Activated T-cell treated with anti-CD3 and anti-CD28 coated beads, Interleukin-2, amount 50 U/mL, for 4 hours (primary cell): ENCODE measurements around the gene ACAP3. TPM values are rescaled to one million over a fixed set of nuclear protein-coding genes. Genes with fewer than 3 reads are reported as not detected.
A peak's percentile ranks its signal among the peaks of the same experiment; 100 is the strongest.
"Not testable (repeated sequence)": the region's sequence is repeated elsewhere in the genome, so short reads cannot be mapped to it uniquely, and the experiment has no call there.

Experiments
- ATAC-seq, 2 donors: fragments of 200-7000 bp; cut with Tn5 transposase; one replicate each; pipeline ENCODE4 v1.10.0; 2021
- DNase-seq: peaks from one replicate; pipeline ENCODE4 v3.0.0-alpha.2; 2020
- H3K27me3 Mint-ChIP-seq: one replicate; pipeline ENCODE4 v1.8.0; 2021; ENCODE audit warnings: low read depth, mixed read lengths
- H3K36me3 Mint-ChIP-seq: one replicate; pipeline ENCODE4 v1.8.0; 2022; ENCODE audit warnings: mixed read lengths; ENCODE audit not compliant: insufficient read depth
- H3K4me1 Mint-ChIP-seq: one replicate; pipeline ENCODE4 v1.8.0; 2021; ENCODE audit warnings: low read depth, mixed read lengths
- H3K4me3 Mint-ChIP-seq: one replicate; pipeline ENCODE4 v1.8.0; 2021; ENCODE audit warnings: mild to moderate bottlenecking, moderate library complexity, mixed read lengths
- H3K9me3 Mint-ChIP-seq: one replicate; pipeline ENCODE4 v1.8.0; 2021; ENCODE audit warnings: mixed read lengths
- total RNA-seq, 3 donors: library from RNA; stranded (reverse); gene quantifications; one replicate each; pipeline ENCODE4 v1.2.1, GENCODE V29; 2021

Gene ACAP3
- total RNA-seq, 3 donors from 2014 or later: 28.4 to 37.6 (median 30.1) TPM

- ATAC-seq (no peak), DNase-seq (no peak)
- Mint-ChIP-seq H3K4me1 (peaks cover 12% of the 10 kb centered on the region), H3K4me3 (no peak overlapping the region), H3K27me3 (no peaks in the 10 kb centered on the region), H3K36me3 (peaks cover 28% of the 10 kb centered on the region), H3K9me3 (no peaks in the 10 kb centered on the region)
These were observed 47.7 kb downstream of the ACAP3 start for GRCh38 chr1:1259951-1260600.

- ATAC-seq: no peak
- peaks cover 10% of the 10 kb centered on the region for H3K4me1 Mint-ChIP-seq
- no peak overlapping the region for H3K4me3 Mint-ChIP-seq
- no peaks in the 10 kb centered on the region for H3K9me3 Mint-ChIP-seq
- H3K27me3 Mint-ChIP-seq: no peaks in the 10 kb centered on the region
- peaks cover 30% of the 10 kb centered on the region for H3K36me3 Mint-ChIP-seq
- no peak for DNase-seq
These were observed 48.2 kb downstream of the ACAP3 start for GRCh38 chr1:1259540-1259939.

- no peak for ATAC-seq
- Mint-ChIP-seq H3K36me3 (peaks cover 30% of the 10 kb centered on the region), H3K4me1 (peaks cover 9% of the 10 kb centered on the region), H3K27me3 (no peaks in the 10 kb centered on the region), H3K4me3 (no peak overlapping the region), H3K9me3 (no peaks in the 10 kb centered on the region)
- DNase-seq: no peak
These were observed 48.6 kb downstream of the ACAP3 start for GRCh38 chr1:1259119-1259488.

GRCh38 chr1:1256956-1257871 lies 50.5 kb downstream of the ACAP3 start:
- Mint-ChIP-seq H3K9me3 (no peaks in the 10 kb centered on the region), H3K4me1 (peaks cover 8% of the 10 kb centered on the region), H3K36me3 (peaks cover 39% of the 10 kb centered on the region), H3K27me3 (no peaks in the 10 kb centered on the region), H3K4me3 (no peak overlapping the region)
- no peak for ATAC-seq
- no peak for DNase-seq

- Mint-ChIP-seq H3K27me3 (no peaks in the 10 kb centered on the region), H3K36me3 (peaks cover 34% of the 10 kb centered on the region), H3K9me3 (no peaks in the 10 kb centered on the region), H3K4me3 (no peak overlapping the region), H3K4me1 (peaks cover 6% of the 10 kb centered on the region)
- DNase-seq (no peak), ATAC-seq (no peak)
These were observed 52.1 kb downstream of the ACAP3 start for GRCh38 chr1:1255611-1256010.

GRCh38 chr1:1255078-1255477 lies 52.7 kb downstream of the ACAP3 start:
- H3K4me1 Mint-ChIP-seq: peaks cover 8% of the 10 kb centered on the region
- no peaks in the 10 kb centered on the region for H3K27me3 Mint-ChIP-seq
- peaks cover 29% of the 10 kb centered on the region for H3K36me3 Mint-ChIP-seq
- no peaks in the 10 kb centered on the region for H3K9me3 Mint-ChIP-seq
- no peak overlapping the region for H3K4me3 Mint-ChIP-seq
- DNase-seq (no peak), ATAC-seq (no peak)

- DNase-seq (no peak), ATAC-seq (no peak)
- Mint-ChIP-seq H3K4me3 (no peak overlapping the region), H3K9me3 (no peaks in the 10 kb centered on the region), H3K36me3 (peaks cover 25% of the 10 kb centered on the region), H3K4me1 (peaks cover 9% of the 10 kb centered on the region), H3K27me3 (no peaks in the 10 kb centered on the region)
These were observed 53.1 kb downstream of the ACAP3 start for GRCh38 chr1:1254667-1254998.

GRCh38 chr1:1253972-1254666 lies 53.6 kb downstream of the ACAP3 start:
- Mint-ChIP-seq H3K4me1 (peaks cover 11% of the 10 kb centered on the region), H3K9me3 (no peaks in the 10 kb centered on the region), H3K27me3 (no peaks in the 10 kb centered on the region), H3K36me3 (peaks cover 22% of the 10 kb centered on the region), H3K4me3 (no peak overlapping the region)
- ATAC-seq: no peak
- no peak for DNase-seq

- H3K36me3 Mint-ChIP-seq: peaks cover 22% of the 10 kb centered on the region
- no peaks in the 10 kb centered on the region for H3K27me3 Mint-ChIP-seq
- DNase-seq (no peak), ATAC-seq (no peak)
- peaks cover 11% of the 10 kb centered on the region for H3K4me1 Mint-ChIP-seq
- H3K9me3 Mint-ChIP-seq: no peaks in the 10 kb centered on the region
- H3K4me3 Mint-ChIP-seq: no peak overlapping the region
These were observed 54.4 kb downstream of the ACAP3 start for GRCh38 chr1:1253314-1253713.

GRCh38 chr1:1250786-1251284 lies 56.9 kb downstream of the ACAP3 start:
- peak; percentile 77 to 92 for ATAC-seq
- peak; percentile 77 for DNase-seq
- Mint-ChIP-seq H3K27me3 (peaks cover 1% of the 10 kb centered on the region), H3K9me3 (no peaks in the 10 kb centered on the region), H3K4me3 (peak overlapping the region; percentile 40), H3K4me1 (peaks cover 11% of the 10 kb centered on the region), H3K36me3 (peaks cover 14% of the 10 kb centered on the region)

- H3K9me3 Mint-ChIP-seq, H3K36me3 Mint-ChIP-seq, H3K4me3 Mint-ChIP-seq, H3K27me3 Mint-ChIP-seq, ATAC-seq, DNase-seq: not testable (repeated sequence)
- peaks cover 11% of the 10 kb centered on the region for H3K4me1 Mint-ChIP-seq
These were observed 59.5 kb downstream of the ACAP3 start for GRCh38 chr1:1248009-1248913.

GRCh38 chr1:1247341-1247913 lies 60.3 kb downstream of the ACAP3 start:
- ATAC-seq: no peak

GRCh38 chr1:1246577-1247340 lies 61.0 kb downstream of the ACAP3 start, which contains the start of gene C1QTNF12:
Gene C1QTNF12, minus strand, starts transcription at chr1:1246722. Its CDS starts 32 bp downstream, at chr1:1246690.
- Mint-ChIP-seq H3K36me3 (no peaks in the 10 kb centered on the region), H3K4me3 (no peak within 1 kb of the TSS), H3K27me3 (peaks cover 1% of the 10 kb centered on the region), H3K9me3 (no peaks in the 10 kb centered on the region), H3K4me1 (peaks cover 11% of the 10 kb centered on the region)
- ATAC-seq (peak; percentile 27 to 38), DNase-seq (no peak)

More at GRCh38 chr1:1247341-1247913, 60.3 kb downstream of the ACAP3 start:
- peaks cover 1% of the 10 kb centered on the region for H3K27me3 Mint-ChIP-seq
- no peaks in the 10 kb centered on the region for H3K9me3 Mint-ChIP-seq
- no peak for DNase-seq
- H3K4me3 Mint-ChIP-seq: no peak overlapping the region
- no peaks in the 10 kb centered on the region for H3K36me3 Mint-ChIP-seq
- peaks cover 11% of the 10 kb centered on the region for H3K4me1 Mint-ChIP-seq
